GM23338 (cell line): ENCODE results near the gene RAB3B. TPM values are rescaled to one million over a fixed set of nuclear protein-coding genes. Genes with fewer than 3 reads are reported as not detected.

ENCODE experiments used
- ATAC-seq: fragments of 200-7000 bp; cut with Tn5 transposase; 3 replicates; pipeline ENCODE4 v1.9.1; 2020
- DNase-seq: peaks from one replicate; pipeline ENCODE4 v3.0.0-alpha.2; 2015; ENCODE audit warnings: low spot score
- H2AFZ ChIP-seq: fragments of 200-600 bp; sonication (generic); 2 replicates; pipeline ENCODE4 v1.8.0; 2016; ENCODE audit warnings: antibody characterized with exemption, mild to moderate bottlenecking, moderate library complexity
- H3F3A ChIP-seq: fragments of 200-600 bp; sonication (generic); replicated peaks from 2 replicates; pipeline ENCODE4 v1.8.0; 2017; ENCODE audit warnings: antibody characterized with exemption, mixed run types, low read depth
- H3K27ac ChIP-seq: fragments of 200-600 bp; sonication (generic); 2 replicates; pipeline ENCODE4 v1.6.1; 2016; ENCODE audit warnings: low read depth
- H3K27me3 ChIP-seq: fragments of 200-600 bp; sonication (generic); 2 replicates; pipeline ENCODE4 v1.8.0; 2016; ENCODE audit warnings: mild to moderate bottlenecking, mixed run types, moderate library complexity; ENCODE audit not compliant: insufficient read depth
- H3K36me3 ChIP-seq: fragments of 200-600 bp; sonication (generic); 2 replicates; pipeline ENCODE4 v1.8.0; 2016; ENCODE audit warnings: mild to moderate bottlenecking; ENCODE audit not compliant: insufficient read depth
- H3K4me1 ChIP-seq: fragments of 200-600 bp; sonication (generic); 2 replicates; pipeline ENCODE4 v1.8.0; 2016; ENCODE audit warnings: mild to moderate bottlenecking, moderate library complexity; ENCODE audit not compliant: insufficient read depth
- H3K4me2 ChIP-seq: fragments of 200-600 bp; sonication (generic); 2 replicates; pipeline ENCODE4 v1.7.1; 2017; ENCODE audit warnings: mixed run types
- H3K4me3 ChIP-seq: fragments of 200-600 bp; sonication (generic); 2 replicates; pipeline ENCODE4 v1.6.1; 2016; ENCODE audit warnings: mixed run types
- H3K79me2 ChIP-seq: fragments of 200-600 bp; sonication (generic); replicated peaks from 2 replicates; pipeline ENCODE4 v1.8.0; 2017; ENCODE audit warnings: mild to moderate bottlenecking; ENCODE audit not compliant: insufficient read depth
- H3K9me2 ChIP-seq: fragments of 200-600 bp; sonication (generic); 2 replicates; pipeline ENCODE4 v1.8.0; 2017; ENCODE audit not compliant: insufficient read depth
- H4K20me1 ChIP-seq: fragments of 200-600 bp; sonication (generic); replicated peaks from 2 replicates; pipeline ENCODE4 v1.8.0; 2017; ENCODE audit warnings: mild to moderate bottlenecking; ENCODE audit not compliant: insufficient read depth
- H3K27ac Mint-ChIP-seq: 2 replicates; pipeline ENCODE4 v1.8.0; 2020; ENCODE audit warnings: inconsistent platforms, mild to moderate bottlenecking, moderate library complexity, mixed read lengths
- H3K27me3 Mint-ChIP-seq: 3 replicates; pipeline ENCODE4 v1.8.0; 2022; ENCODE audit warnings: low read depth, mild to moderate bottlenecking, moderate library complexity, mixed read lengths, inconsistent platforms; ENCODE audit not compliant: insufficient read depth, poor library complexity
- H3K36me3 Mint-ChIP-seq: 3 replicates; pipeline ENCODE4 v1.8.0; 2021; ENCODE audit warnings: low read depth, mild to moderate bottlenecking, inconsistent platforms, moderate library complexity, mixed read lengths
- H3K4me1 Mint-ChIP-seq: 3 replicates; pipeline ENCODE4 v1.8.0; 2020; ENCODE audit warnings: mild to moderate bottlenecking, inconsistent platforms, mixed read lengths
- H3K4me3 Mint-ChIP-seq: 3 replicates; pipeline ENCODE4 v1.8.0; 2021; ENCODE audit warnings: moderate library complexity, mild to moderate bottlenecking, inconsistent platforms, mixed read lengths
- H3K9me3 Mint-ChIP-seq: 3 replicates; pipeline ENCODE4 v1.8.0; 2020; ENCODE audit warnings: moderate library complexity, mild to moderate bottlenecking, inconsistent platforms, mixed read lengths
- CTCF ChIP-seq, 2 experiments: fragments of 200-600 bp in 1 of 2; sonication (generic) in 1 of 2; conservative IDR thresholded peaks; 2 replicates each; pipeline versions ENCODE4 v1.5.1 to v1.6.1; 2016 to 2017; ENCODE audit warnings: antibody characterized with exemption in 2 of 2, low read depth in 2 of 2, mild to moderate bottlenecking in 2 of 2, moderate library complexity in 1 of 2
- JUNB ChIP-seq: IDR thresholded peaks from one replicate; pipeline ENCODE4 v1.6.1; 2016; ENCODE audit warnings: antibody characterized with exemption; ENCODE audit not compliant: unreplicated experiment
- NANOG ChIP-seq: IDR thresholded peaks from 2 replicates; pipeline ENCODE4 v1.6.1; 2016; ENCODE audit warnings: antibody characterized with exemption, borderline replicate concordance
- ZNF114 ChIP-seq: fragments of 250-450 bp; sonication (Bioruptor Pico); IDR thresholded peaks from 2 replicates; pipeline ENCODE4 v1.5.0; 2020; ENCODE audit warnings: mild to moderate bottlenecking, moderate library complexity
- ZNF462 ChIP-seq: fragments of 250-450 bp; sonication (Bioruptor Pico); IDR thresholded peaks from 2 replicates; pipeline ENCODE4 v1.5.0; 2020; ENCODE audit warnings: mild to moderate bottlenecking, moderate library complexity
- polyA plus RNA-seq: library from polyadenylated mRNA; unstranded; fragments of >200 nt; fragmentation: Nextera tagmentation; extraction: Ambion mirVana; gene quantifications from 2 replicates; pipeline ENCODE4 v1.2.1, GENCODE V29; 2016
- total RNA-seq: library from RNA; depleted of rRNA; stranded (reverse); fragments of >200 nt; shearing (Covaris generic); gene quantifications from 2 replicates; pipeline ENCODE4 v1.2.3, GENCODE V29; 2014

RAB3B gene
- total and polyA plus RNA-seq, 2 experiments from 2014 or later = 18.3 to 37.9 TPM

- peaks cover 3% of the 10 kb centered on the region; the same call in 1 of the 2 replicates for H4K20me1 ChIP-seq
- H3K36me3 Mint-ChIP-seq = peaks cover 16% of the 10 kb centered on the region
- H3K4me1 Mint-ChIP-seq = peaks cover 38% of the 10 kb centered on the region
- peaks cover 44% of the 10 kb centered on the region for H3K4me1 ChIP-seq
- H3K27ac ChIP-seq = no peak overlapping the region
- no peaks in the 10 kb centered on the region for H3K9me3 Mint-ChIP-seq
- no peak overlapping the region for H3K4me3 ChIP-seq
- TF ChIP-seq CTCF (conservative IDR thresholded peaks at IDR 0.05; ENCODE audit: low read depth in 2 of 2) (no peak), ZNF114 (CRISPR knock-in tag) (no peak), NANOG (no peak), JUNB (no peak), ZNF462 (CRISPR knock-in tag) (no peak)
- no peak overlapping the region for H3K4me2 ChIP-seq
- ATAC-seq (peak; percentile 14), DNase-seq (peak; percentile 43)
- no peak overlapping the region for H2AFZ ChIP-seq
- peaks cover 6% of the 10 kb centered on the region; the same call in 1 of the 2 replicates for H3K79me2 ChIP-seq
- H3K27me3 Mint-ChIP-seq = peaks cover 3% of the 10 kb centered on the region
- H3K9me2 ChIP-seq = no peaks in the 10 kb centered on the region
- H3K36me3 ChIP-seq = 0 out of 2 replicates have a peak, but pooled peaks cover 3% of the 10 kb centered on the region
- no peaks in the 10 kb centered on the region for H3K27me3 ChIP-seq
- H3K4me3 Mint-ChIP-seq = no peak overlapping the region
- no peaks in the 10 kb centered on the region; the same call in 1 of the 2 replicates for H3F3A ChIP-seq
- no peak overlapping the region for H3K27ac Mint-ChIP-seq
These were observed 30.2 kb downstream of the RAB3B start for GRCh38 chr1:51960262-51960661.
